ENCODE results near the gene TMPRSS6.

TMPRSS6 gene

DNA sequence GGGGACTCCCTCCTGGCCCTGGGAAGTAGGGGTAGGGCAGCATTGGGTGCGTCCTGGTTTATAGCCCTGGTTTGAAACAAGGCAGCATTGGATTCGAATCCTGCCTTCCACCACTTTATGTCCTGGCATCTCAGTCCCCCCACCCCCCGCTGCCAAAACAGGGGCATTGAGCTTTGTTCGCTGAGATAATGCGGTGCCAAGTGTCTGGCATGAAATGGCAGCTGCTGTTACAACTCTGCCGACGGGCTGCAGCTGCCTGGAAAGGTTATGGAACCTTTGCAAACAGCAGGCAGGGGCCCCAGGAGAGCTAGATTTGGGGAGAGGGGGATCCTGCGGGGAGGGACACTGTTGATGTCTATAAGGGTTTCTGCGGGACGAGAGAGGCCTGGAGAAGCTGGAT is 92.2 kb downstream of the TMPRSS6 start:
- in situ Hi-C loops (cut with MboI; ENCODE audit: low sequenced_read_pairs, unreplicated experiment) = no loop called here
- TF ChIP-seq, protein P1, sequence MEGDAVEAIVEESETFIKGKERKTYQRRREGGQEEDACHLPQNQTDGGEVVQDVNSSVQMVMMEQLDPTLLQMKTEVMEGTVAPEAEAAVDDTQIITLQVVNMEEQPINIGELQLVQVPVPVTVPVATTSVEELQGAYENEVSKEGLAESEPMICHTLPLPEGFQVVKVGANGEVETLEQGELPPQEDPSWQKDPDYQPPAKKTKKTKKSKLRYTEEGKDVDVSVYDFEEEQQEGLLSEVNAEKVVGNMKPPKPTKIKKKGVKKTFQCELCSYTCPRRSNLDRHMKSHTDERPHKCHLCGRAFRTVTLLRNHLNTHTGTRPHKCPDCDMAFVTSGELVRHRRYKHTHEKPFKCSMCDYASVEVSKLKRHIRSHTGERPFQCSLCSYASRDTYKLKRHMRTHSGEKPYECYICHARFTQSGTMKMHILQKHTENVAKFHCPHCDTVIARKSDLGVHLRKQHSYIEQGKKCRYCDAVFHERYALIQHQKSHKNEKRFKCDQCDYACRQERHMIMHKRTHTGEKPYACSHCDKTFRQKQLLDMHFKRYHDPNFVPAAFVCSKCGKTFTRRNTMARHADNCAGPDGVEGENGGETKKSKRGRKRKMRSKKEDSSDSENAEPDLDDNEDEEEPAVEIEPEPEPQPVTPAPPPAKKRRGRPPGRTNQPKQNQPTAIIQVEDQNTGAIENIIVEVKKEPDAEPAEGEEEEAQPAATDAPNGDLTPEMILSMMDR (IDR thresholded peaks at IDR 0.05; ENCODE audit: borderline replicate concordance, control extremely low read depth, extremely low read depth, insufficient read depth, missing control alignments) = no peak
- no peak for DNase-seq (ENCODE audit: low spot score)

- TF ChIP-seq, protein P1 (IDR thresholded peaks at IDR 0.05; ENCODE audit: borderline replicate concordance, control extremely low read depth, extremely low read depth, insufficient read depth, missing control alignments) = no peak
- in situ Hi-C loops (cut with MboI; ENCODE audit: low sequenced_read_pairs, unreplicated experiment) = no loop called here
- DNase-seq (ENCODE audit: low spot score) = no peak
Measured at GRCh38 chr22:37016134-37016910, 93.2 kb downstream of the TMPRSS6 start.

- TF ChIP-seq, protein P1 (IDR thresholded peaks at IDR 0.05; ENCODE audit: borderline replicate concordance, control extremely low read depth, extremely low read depth, insufficient read depth, missing control alignments) = no peak
- in situ Hi-C loops (cut with MboI; ENCODE audit: low sequenced_read_pairs, unreplicated experiment) = no loop called here
- no peak for DNase-seq (ENCODE audit: low spot score)
Measured at GRCh38 chr22:37015587-37015878, 94.0 kb downstream of the TMPRSS6 start.

All from GM13976 (cell line).